Measurements from ENCODE around the gene MYRFL. TPM values are rescaled to one million over a fixed set of nuclear protein-coding genes. Genes with fewer than 3 reads are reported as not detected.

MYRFL gene
- total RNA-seq = 0.16 TPM in 1 of 2 replicates, not detected in the other

GRCh38 chr12:69824966-69825560 lies at the start of gene MYRFL:
MYRFL (plus strand) TSS chr12:69825227; CDS start chr12:69825518, 291 bp downstream.

Other genes starting within 250 kb of the MYRFL start
- 146 and 154 TPM in 2 replicates for gene CCT2, start 239.8 kb upstream of the MYRFL start, total RNA-seq
- gene LRRC10, start 214.3 kb upstream of the MYRFL start, total RNA-seq = not detected in 2 replicates
- under 0.01 TPM in 1 of 2 replicates, not detected in the other for gene BEST3, start 125.9 kb upstream of the MYRFL start, total RNA-seq
- 5.5 and 5.6 TPM in 2 replicates for gene RAB3IP, start 86.4 kb upstream of the MYRFL start, total RNA-seq